Stimulated activated CD4-positive, alpha-beta T cell treated with anti-CD3 and anti-CD28 coated beads, Interleukin-1b, Interleukin-23, amount 100 ng/mL, for 4 hours (primary cell): ENCODE measurements around the gene UBN1.

Experiments used
- DNase-seq, 2 donors: peaks; one replicate each; pipeline ENCODE4 v3.0.0-alpha.2; 2020; ENCODE audit warnings: low read depth in 2 of 2

The UBN1 gene, protein sequence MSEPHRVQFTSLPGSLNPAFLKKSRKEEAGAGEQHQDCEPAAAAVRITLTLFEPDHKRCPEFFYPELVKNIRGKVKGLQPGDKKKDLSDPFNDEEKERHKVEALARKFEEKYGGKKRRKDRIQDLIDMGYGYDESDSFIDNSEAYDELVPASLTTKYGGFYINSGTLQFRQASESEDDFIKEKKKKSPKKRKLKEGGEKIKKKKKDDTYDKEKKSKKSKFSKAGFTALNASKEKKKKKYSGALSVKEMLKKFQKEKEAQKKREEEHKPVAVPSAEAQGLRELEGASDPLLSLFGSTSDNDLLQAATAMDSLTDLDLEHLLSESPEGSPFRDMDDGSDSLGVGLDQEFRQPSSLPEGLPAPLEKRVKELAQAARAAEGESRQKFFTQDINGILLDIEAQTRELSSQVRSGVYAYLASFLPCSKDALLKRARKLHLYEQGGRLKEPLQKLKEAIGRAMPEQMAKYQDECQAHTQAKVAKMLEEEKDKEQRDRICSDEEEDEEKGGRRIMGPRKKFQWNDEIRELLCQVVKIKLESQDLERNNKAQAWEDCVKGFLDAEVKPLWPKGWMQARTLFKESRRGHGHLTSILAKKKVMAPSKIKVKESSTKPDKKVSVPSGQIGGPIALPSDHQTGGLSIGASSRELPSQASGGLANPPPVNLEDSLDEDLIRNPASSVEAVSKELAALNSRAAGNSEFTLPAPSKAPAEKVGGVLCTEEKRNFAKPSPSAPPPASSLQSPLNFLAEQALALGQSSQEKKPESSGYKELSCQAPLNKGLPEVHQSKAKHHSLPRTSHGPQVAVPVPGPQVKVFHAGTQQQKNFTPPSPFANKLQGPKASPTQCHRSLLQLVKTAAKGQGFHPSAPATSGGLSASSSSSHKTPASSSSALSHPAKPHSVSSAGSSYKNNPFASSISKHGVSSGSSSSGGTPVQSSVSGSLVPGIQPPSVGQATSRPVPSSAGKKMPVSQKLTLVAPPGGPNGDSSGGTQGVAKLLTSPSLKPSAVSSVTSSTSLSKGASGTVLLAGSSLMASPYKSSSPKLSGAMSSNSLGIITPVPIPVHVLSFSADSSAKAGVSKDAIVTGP (N-terminal part only)

GRCh38 chr16:4846901-4847773 lies at the start of gene UBN1, which contains the start of gene GLYR1:
UBN1 (plus strand) TSS chr16:4847481; CDS start chr16:4852918, 5,437 bp downstream.
GLYR1 (minus strand) TSS chr16:4847288; CDS start chr16:4847265, 23 bp downstream.
- peak; percentile 99 to 100 for DNase-seq

DNA sequence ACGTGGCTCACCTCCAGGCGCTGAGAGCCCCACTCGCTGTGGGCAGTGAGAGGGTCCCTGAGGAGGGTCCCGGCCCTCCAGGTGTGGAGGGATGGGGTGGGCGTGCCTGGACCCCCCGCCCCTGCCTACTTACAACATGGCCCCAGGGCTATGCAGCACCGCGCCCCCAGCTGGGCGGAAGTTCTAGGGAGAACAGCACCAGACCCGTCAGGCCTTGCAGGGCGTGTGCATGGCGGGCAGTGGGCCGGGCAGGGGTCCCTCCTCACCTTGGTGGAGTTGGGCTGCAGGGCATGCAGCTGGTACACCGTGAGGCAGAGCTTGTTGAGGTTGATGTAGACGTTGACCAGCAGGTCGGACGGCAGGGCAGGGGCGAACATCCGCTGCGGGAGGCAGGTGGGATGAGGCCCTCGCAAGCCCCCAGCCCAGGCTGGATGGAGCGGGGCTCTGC lies 49.5 kb upstream of the UBN1 start:
- DNase-seq = no peak

GRCh38 chr16:4798456-4798855 lies 48.8 kb upstream of the UBN1 start:
- no peak for DNase-seq

GRCh38 chr16:4799171-4799855 lies 48.0 kb upstream of the UBN1 start:
- no peak for DNase-seq

DNA sequence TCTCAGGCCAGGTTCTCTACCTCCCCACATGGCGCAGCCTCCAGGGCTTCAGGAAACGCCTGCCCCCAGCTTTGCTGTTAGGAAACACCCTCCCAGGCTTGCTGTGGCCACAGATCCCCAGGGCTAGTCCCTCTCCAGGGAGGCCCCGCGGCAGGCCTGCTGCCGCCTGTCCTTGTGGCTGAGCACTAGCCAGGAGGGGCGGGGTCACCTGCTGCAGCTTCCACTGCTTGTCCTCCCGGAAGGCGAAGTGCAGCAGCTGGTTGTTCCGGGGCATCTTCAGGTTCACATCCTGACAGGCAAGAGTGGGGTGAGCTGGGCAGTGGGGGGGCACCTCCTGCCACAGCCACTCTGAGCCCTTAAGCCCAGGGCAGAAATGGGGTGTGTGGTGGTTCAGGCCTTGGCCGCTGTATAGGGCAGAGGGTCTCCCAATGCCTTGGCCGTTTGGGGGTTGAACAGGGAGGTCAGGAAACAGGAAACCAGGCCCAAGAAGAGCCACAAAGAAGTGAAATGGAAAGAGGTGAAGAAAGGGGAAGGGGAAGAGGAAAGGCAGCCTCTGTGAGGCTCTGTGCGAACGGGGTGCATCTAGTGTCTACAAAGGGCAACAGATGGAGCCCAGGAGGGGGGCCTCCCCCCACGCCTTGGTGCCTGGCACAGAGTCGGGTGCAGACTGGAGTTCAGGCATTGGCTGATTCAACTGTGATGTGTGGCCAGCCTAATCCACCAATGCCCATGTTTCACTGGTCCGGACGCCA lies 46.8 kb upstream of the UBN1 start:
- no peak for DNase-seq

DNA sequence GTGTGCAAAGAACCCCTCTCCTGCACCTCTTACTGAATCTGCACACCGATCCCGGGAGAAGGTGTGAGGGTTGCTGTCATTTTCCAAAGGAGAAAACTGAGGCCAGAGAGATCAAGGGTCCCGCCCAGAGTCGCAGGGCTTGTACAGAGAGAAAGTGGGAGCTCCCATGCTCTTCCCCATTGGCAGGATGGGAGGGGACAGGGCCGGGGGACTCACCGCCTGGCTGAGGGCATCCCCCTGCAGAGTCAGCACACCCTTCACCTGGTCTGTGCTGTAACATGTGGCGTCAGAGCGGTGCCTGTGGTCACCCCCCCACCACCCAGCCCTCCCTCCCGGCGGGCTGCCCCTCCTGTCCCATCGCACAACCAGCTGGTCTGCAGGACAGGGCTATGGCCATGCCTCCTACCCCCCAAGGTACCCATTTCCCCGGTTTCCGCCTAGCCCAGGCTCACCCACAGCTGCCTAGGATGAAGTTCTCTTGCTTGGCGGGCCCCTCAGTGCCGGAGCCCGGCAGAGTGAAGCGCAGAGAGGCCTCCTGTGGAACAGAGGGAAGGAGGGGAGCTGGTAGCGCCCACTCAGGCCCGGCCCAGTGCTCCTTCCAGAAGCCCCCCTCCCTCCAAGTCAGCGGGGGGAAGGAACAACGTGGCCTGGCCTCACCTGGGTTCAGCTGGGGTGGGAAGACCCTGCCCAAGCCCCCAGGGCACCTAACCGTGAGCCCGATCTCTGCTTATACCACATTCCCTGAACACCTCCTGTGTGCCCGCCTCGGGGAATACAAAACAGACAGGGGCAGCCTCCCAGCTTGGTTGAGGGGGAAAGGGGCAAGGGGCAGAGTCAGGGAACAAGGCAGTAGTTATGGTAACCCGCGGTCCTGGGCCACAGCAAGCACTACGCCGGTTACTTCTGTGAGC lies 46.0 kb upstream of the UBN1 start:
- DNase-seq = no peak

DNA sequence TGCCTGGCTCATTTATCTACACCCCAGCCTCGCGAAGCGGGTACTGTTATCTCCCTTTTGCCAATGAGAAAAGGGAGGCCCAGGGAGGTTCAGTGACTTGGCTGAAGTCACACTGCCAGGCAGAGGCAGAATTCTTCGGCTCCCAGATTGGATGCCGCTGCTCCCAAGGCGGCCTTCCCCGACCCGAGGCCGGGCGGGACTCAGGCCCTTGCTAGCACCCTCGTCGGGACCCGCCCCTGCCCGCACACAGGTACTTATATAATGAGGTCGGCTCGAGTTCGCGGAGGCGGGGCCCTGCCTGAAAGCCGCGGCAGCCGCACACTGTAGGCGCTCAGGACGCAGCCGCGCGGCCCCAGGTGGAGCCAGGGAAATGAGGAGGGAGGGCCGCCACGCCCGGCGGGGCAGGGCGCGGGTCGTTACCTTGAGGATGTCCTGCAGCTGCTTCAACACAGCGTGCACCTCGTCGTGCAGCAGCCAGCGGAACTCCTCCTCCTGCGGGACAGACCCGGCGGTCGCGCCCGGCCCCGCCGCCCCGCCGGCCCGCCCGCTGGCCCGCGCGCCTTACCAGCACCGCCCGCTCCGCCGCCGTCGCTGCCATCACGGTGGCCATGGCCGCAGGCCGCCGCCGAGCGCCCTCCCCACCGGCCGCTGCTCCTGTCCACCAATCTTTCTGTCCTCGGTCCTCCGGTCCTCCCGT lies 45.2 kb upstream of the UBN1 start, which contains the start of gene ROGDI:
Gene ROGDI, minus strand, starts transcription at position 672 of the 697 bp plus-strand sequence. Its CDS starts 62 bp downstream, at position 610.
- peak; percentile 51 to 66 for DNase-seq

DNA sequence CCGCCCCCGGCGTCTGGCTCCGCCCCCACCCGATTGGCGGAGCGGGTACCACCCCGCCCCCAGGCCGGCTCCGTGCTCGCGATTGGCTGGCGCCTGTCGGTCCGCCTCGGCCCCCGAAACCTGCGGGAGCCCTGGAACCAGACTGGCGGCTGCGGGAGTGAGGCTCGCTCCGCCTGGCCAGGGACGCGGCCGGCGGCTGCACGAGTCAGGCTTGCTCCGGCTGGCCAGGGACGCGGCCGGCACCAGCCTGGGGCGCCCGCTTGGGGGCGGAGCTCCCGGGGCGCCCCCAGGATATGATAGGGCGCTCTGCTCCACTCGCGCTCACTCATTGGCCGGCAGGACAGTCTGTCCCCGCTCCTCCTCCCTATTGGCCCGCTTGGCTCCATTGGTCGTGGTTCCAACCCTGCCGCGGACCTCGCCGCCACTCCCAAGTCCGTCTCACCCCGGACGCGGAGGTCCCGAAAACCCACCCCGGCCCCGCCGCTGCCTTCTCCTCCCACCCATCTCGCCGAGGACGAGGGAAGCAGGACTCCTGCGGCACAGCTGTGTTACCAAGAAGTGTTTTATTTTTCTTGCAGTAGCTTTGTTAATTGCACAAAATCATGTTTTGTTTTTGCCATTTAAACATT lies 44.5 kb upstream of the UBN1 start:
- DNase-seq = peak; percentile 78 to 91

- DNase-seq = no peak
These were observed 43.9 kb upstream of the UBN1 start for GRCh38 chr16:4803401-4803844.

DNA sequence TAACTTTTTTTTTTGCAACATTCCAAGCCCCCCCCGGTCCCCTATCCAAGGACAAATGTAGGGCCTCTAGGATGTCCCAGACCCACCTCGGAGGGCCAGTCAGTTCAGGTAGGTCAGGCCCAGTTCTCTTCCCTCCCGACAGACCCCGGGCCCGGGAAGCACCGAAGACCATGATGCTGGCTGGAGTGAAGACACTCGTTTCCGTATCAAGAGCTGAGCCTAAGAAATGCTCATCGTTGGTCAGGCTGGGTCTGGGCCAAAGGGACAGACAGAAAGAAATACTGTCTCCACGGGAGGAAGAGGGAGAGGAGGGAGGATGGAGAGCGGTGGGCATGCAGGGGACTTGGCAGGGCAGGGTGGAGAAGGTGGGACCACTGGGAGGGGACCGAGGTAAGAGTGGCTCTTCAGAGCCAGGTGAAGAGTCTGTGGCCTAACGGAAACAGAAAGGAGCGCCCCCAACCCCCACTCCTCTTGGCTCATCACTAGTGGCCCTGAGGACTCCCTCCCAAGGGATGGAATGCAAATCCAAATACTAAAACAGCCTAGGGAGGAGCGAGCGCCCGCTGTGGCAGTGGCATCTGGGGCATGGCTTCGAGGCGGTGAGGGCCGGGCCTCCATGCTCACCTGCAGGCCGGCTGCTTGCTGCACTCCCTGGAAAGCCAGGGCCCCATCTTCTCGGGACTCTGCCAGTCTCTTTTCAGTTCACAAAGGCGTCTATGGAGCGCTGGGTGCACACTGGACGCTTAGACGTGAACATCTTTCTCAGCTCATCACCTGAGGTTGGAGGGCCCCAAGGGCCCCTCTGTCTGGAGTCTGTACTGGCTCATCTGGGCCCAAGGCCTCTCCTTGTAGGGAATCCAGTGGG lies 43.2 kb upstream of the UBN1 start:
- no peak for DNase-seq

GRCh38 chr16:4805231-4805630 lies 42.0 kb upstream of the UBN1 start:
- DNase-seq = no peak

DNA sequence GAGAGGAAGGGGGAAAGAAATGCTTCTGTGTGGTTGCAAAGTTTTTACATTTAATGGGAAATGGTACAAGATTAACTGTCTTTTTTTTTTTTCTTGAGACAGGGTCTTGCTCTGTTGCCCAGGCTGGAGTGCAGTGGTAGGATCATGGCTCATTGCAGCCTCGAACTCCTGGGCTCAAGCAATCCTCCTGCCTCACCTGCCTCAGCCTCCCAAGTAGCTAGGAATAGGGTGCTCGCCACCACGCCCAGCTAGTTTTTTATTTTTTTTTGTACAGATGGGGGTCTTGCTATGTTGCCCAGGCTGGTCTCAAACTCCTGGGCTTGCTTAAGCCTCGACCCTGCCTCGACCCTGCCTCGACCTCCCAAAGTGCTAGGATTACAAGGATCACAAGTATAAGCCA lies 41.0 kb upstream of the UBN1 start:
- DNase-seq = no peak

DNA sequence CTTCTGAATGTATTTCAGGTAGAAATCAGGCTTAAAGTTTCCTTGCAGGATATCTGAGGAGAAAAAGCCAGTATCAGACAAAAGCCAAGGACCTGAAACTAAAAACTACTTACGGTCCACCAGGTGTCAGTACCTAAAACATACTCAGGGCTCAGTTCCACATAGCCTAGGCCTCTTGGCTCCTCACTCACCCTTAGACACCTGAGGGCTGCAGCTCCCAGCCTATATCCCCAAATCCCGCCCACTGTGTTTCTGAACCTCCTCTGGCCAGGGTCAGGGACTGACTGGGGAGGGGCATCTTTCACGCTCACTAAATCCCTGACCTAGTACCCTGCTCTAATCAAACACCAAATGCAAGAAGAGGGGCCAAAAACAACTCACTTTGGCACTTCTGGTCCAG lies 36.0 kb upstream of the UBN1 start:
- no peak for DNase-seq

DNA sequence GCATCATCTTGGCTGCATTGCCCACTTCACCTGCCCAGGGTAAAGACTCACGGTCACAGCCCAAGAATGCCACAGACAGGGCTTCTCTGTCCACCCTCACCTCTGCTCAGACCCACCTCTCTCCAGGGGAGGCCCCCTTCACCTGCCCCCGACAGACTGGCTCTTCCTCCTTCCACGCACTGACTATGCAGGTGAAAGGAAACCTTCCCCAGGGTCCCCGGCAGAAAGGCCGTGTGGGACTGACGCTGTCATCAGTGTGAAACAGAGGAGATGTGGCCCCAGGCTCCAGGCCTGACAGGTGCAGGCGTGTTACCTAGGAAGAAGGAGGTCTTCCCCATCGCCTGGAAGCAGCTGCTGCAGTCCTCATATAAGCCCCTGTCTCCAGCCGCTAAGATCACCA lies 35.5 kb upstream of the UBN1 start:
- DNase-seq = no peak

GRCh38 chr16:4813251-4814003 lies 33.9 kb upstream of the UBN1 start:
- DNase-seq = no peak

GRCh38 chr16:4814046-4814445 lies 33.2 kb upstream of the UBN1 start:
- no peak for DNase-seq
